Esophagus squamous epithelium (tissue), 4 donors: ENCODE results near the gene TRAF3.

ENCODE experiments used
- POLR2A ChIP-seq, 4 donors: fragments of 450-650 bp; IDR thresholded peaks; one replicate each; pipeline ENCODE4 v1.6.1; 2017; ENCODE audit warnings: antibody characterized with exemption in 4 of 4, mild to moderate bottlenecking in 4 of 4, moderate library complexity in 3 of 4
- TF ChIP-seq, protein P1 (sequence below), 6 experiments: fragments of 450-650 bp in 4 of 6; fragments of 200-600 bp in 2 of 6; sonication (generic) in 2 of 6; IDR thresholded peaks; one replicate each; pipeline ENCODE4 v1.5.1; 2016 to 2019; ENCODE audit warnings: antibody characterized with exemption in 6 of 6, mild to moderate bottlenecking in 4 of 6, moderate library complexity in 4 of 6

DNA sequence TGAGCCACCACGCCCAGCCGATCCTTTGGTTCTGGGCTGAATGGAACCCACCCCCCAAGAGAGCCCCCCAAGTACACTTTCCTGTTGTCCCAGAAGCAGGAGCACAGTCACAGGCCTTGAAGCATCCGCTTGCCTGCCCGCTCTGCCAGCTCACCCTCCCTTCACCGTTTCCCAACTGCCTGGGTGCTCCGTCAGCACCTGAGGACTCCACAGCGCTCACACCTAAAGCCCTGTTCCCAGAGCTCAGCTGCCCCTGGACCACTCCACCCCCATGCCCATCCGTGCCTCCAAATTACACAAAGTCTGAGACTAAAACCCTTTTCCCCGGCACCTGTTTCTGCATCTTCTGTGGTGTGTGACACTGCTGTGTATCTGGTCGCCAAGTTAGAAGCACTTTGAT lies 44.3 kb upstream of the TRAF3 start:
- TF ChIP-seq POLR2A (IDR thresholded peaks at IDR 0.05) = no peak
- TF ChIP-seq, protein P1, sequence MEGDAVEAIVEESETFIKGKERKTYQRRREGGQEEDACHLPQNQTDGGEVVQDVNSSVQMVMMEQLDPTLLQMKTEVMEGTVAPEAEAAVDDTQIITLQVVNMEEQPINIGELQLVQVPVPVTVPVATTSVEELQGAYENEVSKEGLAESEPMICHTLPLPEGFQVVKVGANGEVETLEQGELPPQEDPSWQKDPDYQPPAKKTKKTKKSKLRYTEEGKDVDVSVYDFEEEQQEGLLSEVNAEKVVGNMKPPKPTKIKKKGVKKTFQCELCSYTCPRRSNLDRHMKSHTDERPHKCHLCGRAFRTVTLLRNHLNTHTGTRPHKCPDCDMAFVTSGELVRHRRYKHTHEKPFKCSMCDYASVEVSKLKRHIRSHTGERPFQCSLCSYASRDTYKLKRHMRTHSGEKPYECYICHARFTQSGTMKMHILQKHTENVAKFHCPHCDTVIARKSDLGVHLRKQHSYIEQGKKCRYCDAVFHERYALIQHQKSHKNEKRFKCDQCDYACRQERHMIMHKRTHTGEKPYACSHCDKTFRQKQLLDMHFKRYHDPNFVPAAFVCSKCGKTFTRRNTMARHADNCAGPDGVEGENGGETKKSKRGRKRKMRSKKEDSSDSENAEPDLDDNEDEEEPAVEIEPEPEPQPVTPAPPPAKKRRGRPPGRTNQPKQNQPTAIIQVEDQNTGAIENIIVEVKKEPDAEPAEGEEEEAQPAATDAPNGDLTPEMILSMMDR (IDR thresholded peaks at IDR 0.05) = no peak
